Measurements from ENCODE around the gene LSM4. TPM values are rescaled to one million over a fixed set of nuclear protein-coding genes. Genes with fewer than 3 reads are reported as not detected.
A peak's percentile ranks its signal among the peaks of the same experiment; 100 is the strongest.

Gene LSM4
- total and polyA plus RNA-seq, 2 of the 13 experiments (the other 11 are each of a cell fraction or from before 2014, with no cell fraction given), result 65.8 to 166 TPM

DNA sequence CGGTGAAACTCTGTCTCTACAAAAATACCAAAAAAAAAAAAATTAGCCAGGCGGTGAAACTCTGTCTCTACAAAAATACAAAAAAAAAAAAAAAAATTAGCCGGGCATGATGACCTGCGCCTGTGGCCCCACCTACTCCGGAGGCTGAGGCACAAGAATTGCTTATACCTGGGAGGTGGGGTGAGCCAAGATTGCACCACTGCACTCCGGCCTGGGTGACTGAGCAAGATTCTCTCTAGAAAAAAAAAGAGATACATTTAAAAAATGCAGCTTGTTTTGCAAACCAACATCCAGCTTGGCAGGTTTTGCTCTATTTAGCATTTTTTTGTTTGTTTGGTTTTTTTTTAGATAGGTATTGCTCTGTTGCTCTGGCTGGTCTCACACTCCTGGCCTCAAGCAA is 10.8 kb upstream of the LSM4 start:
- intact Hi-C loops (cut with micrococcal nuclease; ENCODE audit: unreplicated experiment) (no loop called here), in situ Hi-C loops (cut with HindIII; ENCODE audit: extremely low pct_ligation_motif_present, low pct_unique_long_range_greater_than_20kb) (no loop called here)
- BruUV-seq (replicated peaks), result no TSS peak
- WGBS (ENCODE audit: low lambda C conversion rate), result 2% methylated on average over 6 of the region's 6 CpGs
- H3K4me3 ChIP-seq (replicated peaks in 1 of 3; ENCODE audit: insufficient read depth in 1 of 3, low read depth in 2 of 3, low read length in 3 of 3), result peak overlapping the region in 1 of 3 experiments; percentile 39; a peak in 1 of 6 replicates
- H3K4me1 ChIP-seq (ENCODE audit: insufficient read depth, low read length), result peaks cover 87% of the 10 kb centered on the region
- ATAC-seq, result 0 out of 3 replicates have a peak, but pooled peaks have one; percentile 13
- H3K36me3 ChIP-seq (replicated peaks in 1 of 2; ENCODE audit: control insufficient read depth in 1 of 2, insufficient read depth in 2 of 2, low read length in 2 of 2), result no peaks in the 10 kb centered on the region
- no peaks in the 10 kb centered on the region for H4K20me1 ChIP-seq (ENCODE audit: insufficient read depth, low read length)
- H3K4me2 ChIP-seq (ENCODE audit: low read depth, low read length), result peak overlapping the region; percentile 71
- POLR2A ChIA-PET, result interaction anchor here (0.9 to 2.4 kb wide), 5 partner anchors 11 to 53 kb away, joined by 3 to 23 read pairs (median 7); partner anchors contain the start of genes JUND and LSM4
- DNase-seq (ENCODE audit: low spot score), result no peak
- H3K27me3 ChIP-seq (ENCODE audit: control insufficient read depth in 1 of 2, insufficient read depth in 2 of 2, low read length in 2 of 2), result no peaks in the 10 kb centered on the region
- TF ChIP-seq ZSCAN12 (CRISPR knock-in tag; IDR thresholded peaks at IDR 0.05) (no peak), ZMYM2 (CRISPR knock-in tag; IDR thresholded peaks at IDR 0.05) (no peak), MEIS1 (CRISPR knock-in tag; IDR thresholded peaks at IDR 0.05; ENCODE audit: borderline replicate concordance) (0 out of 2 replicates have a peak, but pooled peaks have one; percentile 4), MTF1 (CRISPR knock-in tag; IDR thresholded peaks at IDR 0.05) (no peak), JARID2 (CRISPR knock-in tag; IDR thresholded peaks at IDR 0.05; ENCODE audit: insufficient replicate concordance) (no peak), ZFP41 (CRISPR knock-in tag; IDR thresholded peaks at IDR 0.05; ENCODE audit: borderline replicate concordance) (no peak), CEBPG (CRISPR knock-in tag; IDR thresholded peaks at IDR 0.05) (peak; percentile 49), MXD3 (CRISPR knock-in tag; IDR thresholded peaks at IDR 0.05) (no peak), WIZ (CRISPR knock-in tag; IDR thresholded peaks at IDR 0.05) (no peak), ZKSCAN1 (IDR thresholded peaks at IDR 0.05; ENCODE audit: low read length) (no peak), CEBPB (IDR thresholded peaks at IDR 0.05; ENCODE audit: borderline replicate concordance, low read depth, low read length) (0 out of 2 replicates have a peak, but pooled peaks have one; percentile 4)
- TF ChIP-seq, protein P1, sequence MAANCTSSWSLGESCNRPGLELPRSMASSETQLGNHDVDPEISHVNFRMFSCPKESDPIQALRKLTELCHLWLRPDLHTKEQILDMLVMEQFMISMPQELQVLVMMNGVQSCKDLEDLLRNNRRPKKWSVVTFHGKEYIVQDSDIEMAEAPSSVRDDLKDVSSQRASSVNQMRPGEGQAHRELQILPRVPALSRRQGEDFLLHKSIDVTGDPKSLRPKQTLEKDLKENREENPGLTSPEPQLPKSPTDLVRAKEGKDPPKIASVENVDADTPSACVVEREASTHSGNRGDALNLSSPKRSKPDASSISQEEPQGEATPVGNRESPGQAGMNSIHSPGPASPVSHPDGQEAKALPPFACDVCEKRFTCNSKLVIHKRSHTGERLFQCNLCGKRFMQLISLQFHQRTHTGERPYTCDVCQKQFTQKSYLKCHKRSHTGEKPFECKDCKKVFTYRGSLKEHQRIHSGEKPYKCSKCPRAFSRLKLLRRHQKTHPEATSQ (CRISPR knock-in tag; IDR thresholded peaks at IDR 0.05; ENCODE audit: borderline replicate concordance), result no peak
- TF ChIP-seq, protein P2, sequence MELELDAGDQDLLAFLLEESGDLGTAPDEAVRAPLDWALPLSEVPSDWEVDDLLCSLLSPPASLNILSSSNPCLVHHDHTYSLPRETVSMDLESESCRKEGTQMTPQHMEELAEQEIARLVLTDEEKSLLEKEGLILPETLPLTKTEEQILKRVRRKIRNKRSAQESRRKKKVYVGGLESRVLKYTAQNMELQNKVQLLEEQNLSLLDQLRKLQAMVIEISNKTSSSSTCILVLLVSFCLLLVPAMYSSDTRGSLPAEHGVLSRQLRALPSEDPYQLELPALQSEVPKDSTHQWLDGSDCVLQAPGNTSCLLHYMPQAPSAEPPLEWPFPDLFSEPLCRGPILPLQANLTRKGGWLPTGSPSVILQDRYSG (CRISPR knock-in tag; IDR thresholded peaks at IDR 0.05), result no peak
- H3K9me3 ChIP-seq (ENCODE audit: low read length), result no peaks in the 10 kb centered on the region
- no peak for FAIRE-seq
- H3K9ac ChIP-seq (ENCODE audit: insufficient read depth, low read depth, low read length), result 0 out of 2 replicates have a peak overlapping the region, but pooled peaks have one; percentile 39
- CTCF ChIA-PET (ENCODE audit: low intra/inter-chr PET ratio, low total read pairs), result no interaction called here
- H2AFZ ChIP-seq (ENCODE audit: low read length), result no peak overlapping the region
- H3K27ac ChIP-seq (ENCODE audit: extremely low read length, insufficient read depth, low read length), result peak overlapping the region; percentile 60
- no peaks in the 10 kb centered on the region for H3K79me2 ChIP-seq (ENCODE audit: insufficient read depth, low read length)
